ENCODE measurements around the gene DNAAF5.

Gene DNAAF5

GRCh38 chr7:725223-726005 lies 1.1 kb upstream of the DNAAF5 start:
- DNase-seq (ENCODE audit: low read depth) = no peak
- TF ChIP-seq CTCF (conservative IDR thresholded peaks at IDR 0.05; ENCODE audit: low read depth, low read length) = no peak
- peak overlapping the region; percentile 65 for H3K4me3 ChIP-seq (ENCODE audit: low read length)

GRCh38 chr7:726854-727103 lies 280 bp downstream of the DNAAF5 start:
- TF ChIP-seq CTCF (conservative IDR thresholded peaks at IDR 0.05; ENCODE audit: low read depth, low read length) = no peak
- DNase-seq (ENCODE audit: low read depth) = no peak

GRCh38 chr7:727104-727805 lies 756 bp downstream of the DNAAF5 start, which contains the start of gene PRKAR1B:
Gene PRKAR1B (minus strand): TSS chr7:727281. CDS start chr7:711505, 15,776 bp downstream.
- no peak for TF ChIP-seq CTCF (conservative IDR thresholded peaks at IDR 0.05; ENCODE audit: low read depth, low read length)
- DNase-seq (ENCODE audit: low read depth) = no peak
- H3K4me3 ChIP-seq (ENCODE audit: low read length) = peak within 1 kb of the TSS; percentile 65

More at GRCh38 chr7:726854-727103, 280 bp downstream of the DNAAF5 start:
- H3K4me3 ChIP-seq (ENCODE audit: low read length) = peak overlapping the region; percentile 65

- peak overlapping the region; percentile 65 for H3K4me3 ChIP-seq (ENCODE audit: low read length)
- no peak for DNase-seq (ENCODE audit: low read depth)
- TF ChIP-seq CTCF (conservative IDR thresholded peaks at IDR 0.05; ENCODE audit: low read depth, low read length) = no peak
Measured at GRCh38 chr7:727806-728460, 1.4 kb downstream of the DNAAF5 start.

GRCh38 chr7:728602-729001 lies 2.1 kb downstream of the DNAAF5 start:
- TF ChIP-seq CTCF (conservative IDR thresholded peaks at IDR 0.05; ENCODE audit: low read depth, low read length) = no peak
- no peak overlapping the region for H3K4me3 ChIP-seq (ENCODE audit: low read length)
- no peak for DNase-seq (ENCODE audit: low read depth)

- H3K4me3 ChIP-seq (ENCODE audit: low read length) = no peak overlapping the region
- no peak for DNase-seq (ENCODE audit: low read depth)
- TF ChIP-seq CTCF (conservative IDR thresholded peaks at IDR 0.05; ENCODE audit: low read depth, low read length) = no peak
Measured at GRCh38 chr7:729140-730000, 2.9 kb downstream of the DNAAF5 start.

All from retinal pigment epithelial cell (primary cell).